ENCODE data around the gene PPP1R18. TPM values are rescaled to one million over a fixed set of nuclear protein-coding genes. Genes with fewer than 3 reads are reported as not detected.

The PPP1R18 gene
- polyA plus RNA-seq, 1 experiment, result 121 TPM

- Histone ChIP-seq H3K27me3 (ENCODE audit: control insufficient read depth, insufficient read depth, low read length) (no peaks in the 10 kb centered on the region), H3K4me3 (ENCODE audit: low read depth, low read length) (no peak overlapping the region), H3K36me3 (ENCODE audit: control insufficient read depth, insufficient read depth, low read length) (peaks cover 4% of the 10 kb centered on the region)
- no peak for TF ChIP-seq CTCF (IDR thresholded peaks at IDR 0.05; ENCODE audit: insufficient read depth, low read depth, low read length)
- ChIA-PET CTCF (interaction anchor here (1.0 kb wide), 1 partner anchor 31 kb away, joined by 3 read pairs; no protein-coding TSS in a partner anchor), POLR2A (interaction anchor here (0.6 kb wide), 1 partner anchor 26 kb away, joined by 7 read pairs; no protein-coding TSS in a partner anchor)
- DNase-seq (ENCODE audit: low read depth), result no peak
These were observed 45.4 kb downstream of the PPP1R18 start for GRCh38 chr6:30641048-30641447.

- ChIA-PET CTCF (interaction anchor here (1.0 kb wide), 1 partner anchor 31 kb away, joined by 3 read pairs; no protein-coding TSS in a partner anchor), POLR2A (no interaction called here)
- no peak for TF ChIP-seq CTCF (IDR thresholded peaks at IDR 0.05; ENCODE audit: insufficient read depth, low read depth, low read length)
- H3K36me3 ChIP-seq (ENCODE audit: control insufficient read depth, insufficient read depth, low read length), result peaks cover 4% of the 10 kb centered on the region
- no peak for DNase-seq (ENCODE audit: low read depth)
- H3K4me3 ChIP-seq (ENCODE audit: low read depth, low read length), result no peak overlapping the region
- no peaks in the 10 kb centered on the region for H3K27me3 ChIP-seq (ENCODE audit: control insufficient read depth, insufficient read depth, low read length)
These were observed 46.0 kb downstream of the PPP1R18 start for GRCh38 chr6:30640481-30640880.

GRCh38 chr6:30635834-30636233 lies 50.6 kb downstream of the PPP1R18 start:
- POLR2A ChIA-PET, result no interaction called here
- peaks cover 3% of the 10 kb centered on the region for H3K36me3 ChIP-seq (ENCODE audit: control insufficient read depth, insufficient read depth, low read length)
- DNase-seq (ENCODE audit: low read depth), result no peak
- no peaks in the 10 kb centered on the region for H3K27me3 ChIP-seq (ENCODE audit: control insufficient read depth, insufficient read depth, low read length)
- CTCF ChIA-PET, result no interaction called here
- no peak for TF ChIP-seq CTCF (IDR thresholded peaks at IDR 0.05; ENCODE audit: insufficient read depth, low read depth, low read length)
- no peak overlapping the region for H3K4me3 ChIP-seq (ENCODE audit: low read depth, low read length)

GRCh38 chr6:30626484-30627366 lies 59.7 kb downstream of the PPP1R18 start, which contains the start of gene ATAT1:
ATAT1 (plus strand) TSS chr6:30626874.
- POLR2A ChIA-PET, result interaction anchor here (0.7 to 1.0 kb wide), 2 partner anchors 11 to 52 kb away, joined by 5 to 9 read pairs; no protein-coding TSS in a partner anchor
- Histone ChIP-seq H3K4me3 (ENCODE audit: low read depth, low read length) (peak within 1 kb of the TSS; percentile 81), H3K36me3 (ENCODE audit: control insufficient read depth, insufficient read depth, low read length) (peaks cover 15% of the 10 kb centered on the region), H3K27me3 (ENCODE audit: control insufficient read depth, insufficient read depth, low read length) (no peaks in the 10 kb centered on the region)
- CTCF ChIA-PET, result interaction anchor here (0.8 to 1.7 kb wide), 4 partner anchors 8 to 114 kb away, joined by 3 to 6 read pairs (median 3); no protein-coding TSS in a partner anchor
- TF ChIP-seq CTCF (IDR thresholded peaks at IDR 0.05; ENCODE audit: insufficient read depth, low read depth, low read length), result peak; percentile 56
- DNase-seq (ENCODE audit: low read depth), result no peak

Small RNA genes within 50 kb of the gene (small RNA-seq; reads per million reads assigned to genes)
- not detected for gene RF00019 (ENCODE audit: insufficient read length, low read depth, low replicate concordance)

Other genes with a start within 250 kb of the PPP1R18 start
- gene HLA-E, start 197.1 kb downstream of the PPP1R18 start, polyA plus RNA-seq (2011; rRNA removed), result 211 and 293 TPM in 2 replicates
- 47.4 and 47.6 TPM in 2 replicates for gene GNL1, start 130.2 kb downstream of the PPP1R18 start, polyA plus RNA-seq (2011; rRNA removed)
- 15.8 and 16.0 TPM in 2 replicates for gene PRR3, start 129.3 kb downstream of the PPP1R18 start, polyA plus RNA-seq (2011; rRNA removed)
- 30.0 and 37.9 TPM in 2 replicates for gene ABCF1, start 115.2 kb downstream of the PPP1R18 start, polyA plus RNA-seq (2011; rRNA removed)
- 27.0 and 32.2 TPM in 2 replicates for gene PPP1R10, start 69.4 kb downstream of the PPP1R18 start, polyA plus RNA-seq (2011; rRNA removed)
- gene MRPS18B, start 68.8 kb downstream of the PPP1R18 start, polyA plus RNA-seq (2011; rRNA removed), result 58.7 and 69.3 TPM in 2 replicates
- gene ATAT1, start 59.8 kb downstream of the PPP1R18 start, polyA plus RNA-seq (2011; rRNA removed), result 5.5 and 6.8 TPM in 2 replicates
- 5.4 and 6.0 TPM in 2 replicates for gene C6orf136, start 39.5 kb downstream of the PPP1R18 start, polyA plus RNA-seq (2011; rRNA removed)
- gene DHX16, start 13.6 kb downstream of the PPP1R18 start, polyA plus RNA-seq (2011; rRNA removed), result 25.1 and 44.5 TPM in 2 replicates
- 12.6 and 19.7 TPM in 2 replicates for gene NRM, start 4.3 kb upstream of the PPP1R18 start, polyA plus RNA-seq (2011; rRNA removed)
- 5.1 and 7.5 TPM in 2 replicates for gene MDC1, start 30.6 kb upstream of the PPP1R18 start, polyA plus RNA-seq (2011; rRNA removed)
- gene TUBB, start 33.7 kb upstream of the PPP1R18 start, polyA plus RNA-seq (2011; rRNA removed), result 1,140 and 1,840 TPM in 2 replicates
- gene FLOT1, start 56.0 kb upstream of the PPP1R18 start, polyA plus RNA-seq (2011; rRNA removed), result 205 and 292 TPM in 2 replicates
- gene IER3, start 57.9 kb upstream of the PPP1R18 start, polyA plus RNA-seq (2011; rRNA removed), result 43.7 and 51.7 TPM in 2 replicates
- 10.6 and 17.0 TPM in 2 replicates for gene DDR1, start 197.9 kb upstream of the PPP1R18 start, polyA plus RNA-seq (2011; rRNA removed)
- 24.9 and 28.2 TPM in 2 replicates for gene GTF2H4, start 221.6 kb upstream of the PPP1R18 start, polyA plus RNA-seq (2011; rRNA removed)
- 14.8 and 16.1 TPM in 2 replicates for gene VARS2, start 227.6 kb upstream of the PPP1R18 start, polyA plus RNA-seq (2011; rRNA removed)
- gene SFTA2, start 245.5 kb upstream of the PPP1R18 start, polyA plus RNA-seq (2011; rRNA removed), result not detected in 2 replicates